ENCODE results near the gene C1GALT1. TPM values are rescaled to one million over a fixed set of nuclear protein-coding genes. Genes with fewer than 3 reads are reported as not detected.
A peak's percentile ranks its signal among the peaks of the same experiment; 100 is the strongest.

Gene C1GALT1
- polyA plus RNA-seq, 1 donor (not counting 4 experiments of a cell fraction or from before 2014, with no cell fraction given), result 44.3 TPM

DNA sequence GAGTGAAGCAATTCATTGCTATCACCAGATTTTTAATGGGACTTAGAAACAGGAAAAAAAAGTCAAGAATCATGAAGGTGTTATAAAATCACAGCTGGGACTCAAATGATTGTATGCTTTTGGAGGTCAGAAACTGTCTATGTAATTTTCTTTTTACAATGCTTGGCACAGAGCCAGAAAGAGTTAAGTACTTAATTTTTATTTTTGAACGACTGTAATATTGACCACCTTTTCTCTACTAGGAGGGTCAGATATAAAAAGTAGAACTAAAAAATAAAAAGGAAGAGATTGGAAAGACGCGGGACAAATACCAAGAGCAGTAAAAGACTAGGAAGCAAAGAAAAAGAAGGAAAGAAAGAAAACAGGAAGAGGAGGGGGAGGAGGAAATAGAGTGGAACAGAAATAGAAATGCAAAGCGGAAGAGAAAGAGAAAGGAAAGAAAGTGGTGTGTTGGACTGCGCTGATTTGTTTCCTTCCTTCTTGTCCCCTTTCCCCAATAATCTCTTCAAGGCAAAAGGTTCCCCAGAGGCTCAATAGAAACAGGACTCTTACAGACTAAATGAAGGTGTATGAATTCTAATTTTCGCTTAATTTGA, 23.2 kb upstream of the C1GALT1 start:
- H3K9me1 ChIP-seq (ENCODE audit: control insufficient read depth, extremely low read depth, insufficient read depth, low read length), result no peaks in the 10 kb centered on the region

DNA sequence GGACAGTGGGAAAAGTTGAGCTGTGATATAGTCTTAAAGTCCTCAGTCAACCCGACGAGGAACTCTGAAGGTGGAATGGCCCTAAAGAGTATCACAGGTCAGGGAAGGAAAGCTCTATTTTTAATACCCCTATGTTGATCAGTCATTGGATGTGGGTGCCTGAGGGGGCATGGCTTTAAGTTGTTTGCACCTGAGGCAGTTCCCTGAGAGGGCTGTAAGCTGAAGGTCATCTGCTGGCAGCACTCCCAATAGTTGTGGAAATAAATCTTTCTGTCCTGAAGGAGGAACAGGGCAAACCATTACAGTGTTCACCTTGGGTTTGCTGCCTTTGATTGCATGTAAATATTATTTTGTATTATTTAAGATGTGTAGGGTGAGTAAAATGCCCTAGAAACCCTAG, 17.8 kb upstream of the C1GALT1 start:
- Histone ChIP-seq H2AFZ (ENCODE audit: control insufficient read depth, low read length) (no peak overlapping the region), H3K9me3 (ENCODE audit: control insufficient read depth, low read depth, low read length) (no peaks in the 10 kb centered on the region), H3K9me1 (ENCODE audit: control insufficient read depth, extremely low read depth, insufficient read depth, low read length) (no peaks in the 10 kb centered on the region), H4K20me1 (ENCODE audit: control insufficient read depth, extremely low read depth, insufficient read depth, low read length) (no peaks in the 10 kb centered on the region), H3K4me2 (ENCODE audit: control insufficient read depth, extremely low read depth, insufficient read depth, low read depth, low read length) (no peak overlapping the region), H3K4me3 (ENCODE audit: control insufficient read depth in 2 of 3, extremely low read depth in 1 of 3, insufficient read depth in 2 of 3, low read depth in 1 of 3, low read length in 3 of 3) (no peak overlapping the region), H3K4me1 (ENCODE audit: control insufficient read depth, extremely low read depth, insufficient read depth, low read length) (no peaks in the 10 kb centered on the region), H3K79me2 (ENCODE audit: control insufficient read depth, insufficient read depth, low read length) (no peaks in the 10 kb centered on the region), H3K9ac (ENCODE audit: control insufficient read depth, extremely low read depth, insufficient read depth, low read length) (no peak overlapping the region), H3K36me3 (ENCODE audit: control insufficient read depth in 2 of 2, extremely low read depth in 1 of 2, insufficient read depth in 2 of 2, low read length in 2 of 2) (no peaks in the 10 kb centered on the region), H3K27ac (ENCODE audit: control insufficient read depth, insufficient read depth, low read length) (no peak overlapping the region), H3K27me3 (ENCODE audit: control insufficient read depth, extremely low read depth, insufficient read depth, low read length) (no peaks in the 10 kb centered on the region)
- no peak for DNase-seq (ENCODE audit: low read depth, low spot score)
- dilution Hi-C loops (cut with MboI; ENCODE audit: extremely low pct_ligation_motif_present, low sequenced_read_pairs), result no loop called here
- TF ChIP-seq, protein P1, sequence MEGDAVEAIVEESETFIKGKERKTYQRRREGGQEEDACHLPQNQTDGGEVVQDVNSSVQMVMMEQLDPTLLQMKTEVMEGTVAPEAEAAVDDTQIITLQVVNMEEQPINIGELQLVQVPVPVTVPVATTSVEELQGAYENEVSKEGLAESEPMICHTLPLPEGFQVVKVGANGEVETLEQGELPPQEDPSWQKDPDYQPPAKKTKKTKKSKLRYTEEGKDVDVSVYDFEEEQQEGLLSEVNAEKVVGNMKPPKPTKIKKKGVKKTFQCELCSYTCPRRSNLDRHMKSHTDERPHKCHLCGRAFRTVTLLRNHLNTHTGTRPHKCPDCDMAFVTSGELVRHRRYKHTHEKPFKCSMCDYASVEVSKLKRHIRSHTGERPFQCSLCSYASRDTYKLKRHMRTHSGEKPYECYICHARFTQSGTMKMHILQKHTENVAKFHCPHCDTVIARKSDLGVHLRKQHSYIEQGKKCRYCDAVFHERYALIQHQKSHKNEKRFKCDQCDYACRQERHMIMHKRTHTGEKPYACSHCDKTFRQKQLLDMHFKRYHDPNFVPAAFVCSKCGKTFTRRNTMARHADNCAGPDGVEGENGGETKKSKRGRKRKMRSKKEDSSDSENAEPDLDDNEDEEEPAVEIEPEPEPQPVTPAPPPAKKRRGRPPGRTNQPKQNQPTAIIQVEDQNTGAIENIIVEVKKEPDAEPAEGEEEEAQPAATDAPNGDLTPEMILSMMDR (optimal IDR thresholded peaks at IDR 0.05 in 1 of 3, IDR thresholded peaks at IDR 0.05 in 1 of 3, conservative IDR thresholded peaks at IDR 0.05 in 1 of 3; ENCODE audit: extremely low read depth in 1 of 3, insufficient read depth in 2 of 3, low read length in 3 of 3), result no peak
- FAIRE-seq, result no peak

More for the DNA sequence above, 23.2 kb upstream of the C1GALT1 start:
- Histone ChIP-seq H2AFZ (ENCODE audit: control insufficient read depth, low read length) (no peak overlapping the region), H3K27me3 (ENCODE audit: control insufficient read depth, extremely low read depth, insufficient read depth, low read length) (no peaks in the 10 kb centered on the region), H3K9ac (ENCODE audit: control insufficient read depth, extremely low read depth, insufficient read depth, low read length) (no peak overlapping the region), H3K4me1 (ENCODE audit: control insufficient read depth, extremely low read depth, insufficient read depth, low read length) (peaks cover 16% of the 10 kb centered on the region), H3K9me3 (ENCODE audit: control insufficient read depth, low read depth, low read length) (no peaks in the 10 kb centered on the region), H3K27ac (ENCODE audit: control insufficient read depth, insufficient read depth, low read length) (no peak overlapping the region), H3K36me3 (ENCODE audit: control insufficient read depth in 2 of 2, extremely low read depth in 1 of 2, insufficient read depth in 2 of 2, low read length in 2 of 2) (no peaks in the 10 kb centered on the region), H3K79me2 (ENCODE audit: control insufficient read depth, insufficient read depth, low read length) (no peaks in the 10 kb centered on the region), H3K4me2 (ENCODE audit: control insufficient read depth, extremely low read depth, insufficient read depth, low read depth, low read length) (no peak overlapping the region), H4K20me1 (ENCODE audit: control insufficient read depth, extremely low read depth, insufficient read depth, low read length) (no peaks in the 10 kb centered on the region), H3K4me3 (ENCODE audit: control insufficient read depth in 2 of 3, extremely low read depth in 1 of 3, insufficient read depth in 2 of 3, low read depth in 1 of 3, low read length in 3 of 3) (peak overlapping the region in 1 of 3 experiments; percentile 11)
- DNase-seq (ENCODE audit: low read depth, low spot score), result no peak
- FAIRE-seq, result no peak
- dilution Hi-C loops (cut with MboI; ENCODE audit: extremely low pct_ligation_motif_present, low sequenced_read_pairs), result no loop called here
- no peak for TF ChIP-seq EZH2 (IDR thresholded peaks at IDR 0.05; ENCODE audit: low read length)
- TF ChIP-seq, protein P1 (optimal IDR thresholded peaks at IDR 0.05 in 1 of 3, IDR thresholded peaks at IDR 0.05 in 1 of 3, conservative IDR thresholded peaks at IDR 0.05 in 1 of 3; ENCODE audit: extremely low read depth in 1 of 3, insufficient read depth in 2 of 3, low read length in 3 of 3), result no peak

Data from keratinocyte (primary cell).